ENCODE results near the gene TK2.
A peak's percentile ranks its signal among the peaks of the same experiment; 100 is the strongest.

TK2 gene

DNA sequence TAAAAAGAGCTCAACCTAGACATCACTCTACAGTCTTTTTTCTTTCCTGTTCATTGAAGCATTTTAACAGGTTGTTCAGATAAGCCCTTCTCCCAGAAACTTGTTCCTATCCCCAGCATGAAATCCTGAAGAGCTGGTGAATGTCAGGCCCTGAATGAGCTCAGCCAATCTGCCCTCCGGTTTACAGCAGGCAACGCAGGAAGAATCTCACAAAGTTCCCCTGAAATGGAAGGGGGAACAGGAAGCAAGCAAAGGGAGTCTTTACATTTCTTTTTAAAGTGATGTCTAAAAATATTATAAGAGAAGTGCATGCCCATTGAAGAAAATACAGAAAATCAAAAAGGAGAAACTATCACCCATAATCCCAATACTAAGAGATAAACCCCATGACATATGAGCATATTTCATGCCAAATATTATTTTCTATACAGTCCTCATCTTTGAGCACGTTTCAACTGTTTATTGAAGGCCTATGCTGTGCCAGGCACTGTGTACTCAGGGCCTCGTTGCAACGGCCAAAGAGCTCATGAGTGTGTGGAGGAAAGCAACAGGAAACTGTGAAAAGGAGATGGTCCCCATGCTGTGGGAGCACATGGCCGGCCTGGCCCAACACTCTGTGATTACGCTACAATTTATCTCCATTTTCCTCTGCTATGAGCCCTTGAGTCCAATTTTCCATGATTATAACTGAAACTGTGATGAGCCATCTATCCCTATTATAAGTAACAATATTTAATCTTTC lies 5.7 kb downstream of the TK2 start:
- no peak for DNase-seq (ENCODE audit: low spot score)

GRCh38 chr16:66543541-66543940 lies 6.4 kb downstream of the TK2 start:
- no peak for DNase-seq (ENCODE audit: low spot score)

GRCh38 chr16:66542396-66542795 lies 7.5 kb downstream of the TK2 start:
- DNase-seq (ENCODE audit: low spot score), result no peak

DNA sequence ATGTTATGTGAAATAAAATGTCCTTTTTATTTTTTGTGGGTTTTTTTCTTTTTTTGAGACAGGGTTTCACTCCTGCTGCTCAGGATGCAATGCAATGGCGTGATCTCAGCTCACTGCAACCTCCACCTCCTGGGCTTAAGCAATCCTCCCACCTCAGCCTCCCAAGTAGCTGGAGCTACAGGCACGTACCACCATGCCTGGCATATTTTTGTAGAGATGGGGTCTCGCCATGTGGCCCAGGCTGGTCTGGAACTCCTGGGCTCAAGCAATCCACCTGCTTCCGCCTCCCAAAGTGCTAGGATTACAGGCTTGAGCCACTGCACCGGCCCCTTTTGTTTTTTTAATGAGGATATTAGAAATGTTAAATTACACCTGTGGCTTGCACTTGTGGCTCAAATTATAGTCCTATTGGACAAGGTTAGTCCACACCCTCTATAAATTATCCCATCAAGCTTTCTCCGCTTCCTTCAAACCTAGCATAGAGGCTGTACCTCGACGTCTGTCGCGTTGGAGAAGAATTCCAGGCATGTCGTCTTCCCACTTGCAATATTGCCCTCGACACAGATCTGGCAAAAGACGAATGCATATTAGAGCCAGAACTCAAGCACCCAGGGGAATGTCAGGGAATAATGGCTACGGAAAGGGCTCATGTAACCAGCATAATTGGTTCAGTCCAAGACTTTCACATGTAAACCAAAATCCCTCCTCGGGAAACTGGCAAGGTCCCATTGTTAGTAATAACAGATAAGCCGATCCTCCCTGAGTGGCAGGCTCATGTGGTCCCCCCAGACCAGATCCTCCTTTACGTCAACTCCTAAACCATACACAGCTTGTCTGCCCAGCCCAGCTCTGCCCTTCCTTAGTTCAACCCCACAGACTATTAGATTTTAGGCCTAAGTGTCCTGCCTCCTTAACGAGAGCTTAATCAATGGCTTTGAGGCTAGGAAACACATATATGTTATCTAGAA lies 8.2 kb downstream of the TK2 start:
- no peak for DNase-seq (ENCODE audit: low spot score)

- DNase-seq (ENCODE audit: low spot score), result peak; percentile 37
These were observed 10.1 kb downstream of the TK2 start for GRCh38 chr16:66539623-66540469.

DNA sequence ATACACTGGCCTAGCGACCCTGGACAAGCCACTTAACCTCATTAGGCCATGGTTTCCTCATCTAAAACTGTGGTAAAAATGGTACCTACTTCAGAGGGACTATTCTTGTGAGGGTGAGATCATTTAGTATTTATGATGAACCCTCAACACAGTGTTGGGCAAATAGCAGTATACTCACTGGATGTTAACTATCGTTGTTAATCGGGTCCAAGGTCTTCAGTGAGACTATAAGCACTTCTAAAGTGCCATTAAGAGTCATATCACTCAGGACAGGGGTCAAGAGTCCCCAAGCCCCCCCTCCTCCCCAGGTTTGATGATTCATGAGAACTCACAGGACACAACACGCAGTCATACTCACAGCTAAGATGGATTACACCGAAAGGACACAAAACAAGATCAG lies 11.0 kb downstream of the TK2 start:
- no peak for DNase-seq (ENCODE audit: low spot score)

DNA sequence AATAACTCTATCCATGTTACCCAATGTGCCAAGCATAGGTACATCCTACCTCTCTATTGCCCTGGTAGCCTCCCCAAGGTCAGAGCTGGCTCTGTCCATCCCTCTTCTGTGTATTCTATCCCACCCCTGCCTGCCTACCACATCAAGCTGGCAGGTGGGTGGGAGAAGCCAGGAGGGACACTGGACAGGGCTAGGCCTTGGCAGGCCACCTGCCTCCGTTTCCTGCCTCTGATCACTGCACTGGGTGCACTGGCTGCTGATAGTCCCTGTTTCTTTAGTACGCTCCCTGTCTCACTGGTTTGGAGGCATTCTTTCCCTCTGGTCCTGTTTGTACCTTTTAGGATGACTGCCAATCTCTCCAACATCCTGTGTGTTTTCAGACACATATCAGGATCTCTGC lies 12.7 kb downstream of the TK2 start:
- DNase-seq (ENCODE audit: low spot score), result no peak

DNA sequence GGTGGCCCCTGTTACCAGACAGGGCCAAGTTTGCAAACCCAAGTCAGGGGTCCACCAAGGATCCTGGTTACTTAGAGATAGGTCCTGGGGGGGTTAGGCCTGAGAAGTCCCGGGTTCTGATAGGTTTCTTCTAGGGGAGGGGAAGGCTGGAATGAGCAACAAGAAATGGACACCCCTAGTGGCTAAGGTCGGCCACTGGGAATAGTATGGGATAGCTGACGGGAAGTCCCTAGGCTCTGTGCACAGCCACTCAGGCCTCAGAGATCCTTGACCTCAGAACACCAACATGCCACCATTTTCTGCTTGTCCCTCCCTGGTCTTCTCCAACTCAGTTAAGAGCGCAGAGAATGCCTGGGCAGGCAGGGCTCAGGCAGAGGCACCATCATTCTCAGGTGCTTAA lies 13.4 kb downstream of the TK2 start:
- no peak for DNase-seq (ENCODE audit: low spot score)

DNA sequence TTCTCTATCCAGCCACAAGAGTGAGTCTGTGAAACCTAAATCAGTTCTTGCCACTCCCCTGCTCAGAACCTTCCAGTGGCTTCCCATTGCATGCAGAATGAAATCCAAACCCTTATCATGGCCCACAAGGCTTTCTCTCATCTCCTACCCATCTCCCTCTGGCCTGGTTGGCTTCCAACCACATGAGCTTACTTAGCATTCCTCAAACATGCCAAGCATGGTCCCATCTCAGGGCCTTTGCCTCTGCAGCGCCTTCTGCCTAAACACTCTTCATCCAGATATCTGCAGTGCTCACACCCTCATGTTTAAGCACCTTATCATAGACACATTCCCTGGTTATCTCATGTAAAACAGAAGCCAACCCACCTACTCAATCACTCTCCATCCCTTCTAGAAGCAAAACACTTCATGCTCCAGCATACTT lies 15.5 kb downstream of the TK2 start:
- DNase-seq (ENCODE audit: low spot score), result no peak

DNA sequence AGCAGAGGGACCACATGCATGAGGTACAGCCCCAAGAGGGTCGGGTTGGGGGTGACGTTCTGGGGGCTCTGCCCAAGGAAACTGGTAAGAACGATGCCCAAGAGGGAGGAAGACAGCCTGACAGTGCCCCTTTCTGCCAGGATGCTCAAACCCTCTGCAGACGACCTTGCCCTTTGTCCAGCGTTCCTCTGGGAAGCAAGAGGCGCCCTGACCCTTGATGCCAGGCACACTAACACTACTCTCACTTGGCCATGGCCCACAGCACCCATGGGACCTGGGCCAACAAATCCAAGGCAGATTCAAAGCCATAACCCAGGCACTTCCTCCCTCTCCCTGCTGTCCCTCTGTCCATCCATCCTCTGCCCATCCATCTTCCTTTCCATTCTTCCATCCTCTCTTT lies 20.4 kb downstream of the TK2 start:
- no peak for DNase-seq (ENCODE audit: low spot score)

DNA sequence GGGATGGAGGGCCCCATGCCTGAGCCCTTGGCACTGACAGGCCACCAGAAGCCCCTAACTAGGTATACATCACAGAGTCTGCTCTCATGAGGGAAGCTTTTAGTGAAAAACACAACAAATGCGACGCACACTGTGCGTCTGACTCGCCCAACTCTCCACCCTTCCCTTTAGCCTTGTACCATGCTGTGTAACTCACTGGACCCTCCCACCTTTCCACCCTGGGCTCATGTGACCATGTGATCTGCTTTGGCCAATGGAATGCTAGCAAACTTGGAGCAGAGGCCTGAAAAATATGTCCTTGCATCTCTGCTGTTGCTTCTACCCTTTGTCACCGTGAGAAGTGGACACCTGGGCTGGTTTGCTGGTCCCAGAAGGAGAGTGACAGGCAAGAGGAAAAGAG lies 21.6 kb downstream of the TK2 start:
- no peak for DNase-seq (ENCODE audit: low spot score)

GRCh38 chr16:66525396-66526180 lies 24.3 kb downstream of the TK2 start:
- no peak for DNase-seq (ENCODE audit: low spot score)

DNA sequence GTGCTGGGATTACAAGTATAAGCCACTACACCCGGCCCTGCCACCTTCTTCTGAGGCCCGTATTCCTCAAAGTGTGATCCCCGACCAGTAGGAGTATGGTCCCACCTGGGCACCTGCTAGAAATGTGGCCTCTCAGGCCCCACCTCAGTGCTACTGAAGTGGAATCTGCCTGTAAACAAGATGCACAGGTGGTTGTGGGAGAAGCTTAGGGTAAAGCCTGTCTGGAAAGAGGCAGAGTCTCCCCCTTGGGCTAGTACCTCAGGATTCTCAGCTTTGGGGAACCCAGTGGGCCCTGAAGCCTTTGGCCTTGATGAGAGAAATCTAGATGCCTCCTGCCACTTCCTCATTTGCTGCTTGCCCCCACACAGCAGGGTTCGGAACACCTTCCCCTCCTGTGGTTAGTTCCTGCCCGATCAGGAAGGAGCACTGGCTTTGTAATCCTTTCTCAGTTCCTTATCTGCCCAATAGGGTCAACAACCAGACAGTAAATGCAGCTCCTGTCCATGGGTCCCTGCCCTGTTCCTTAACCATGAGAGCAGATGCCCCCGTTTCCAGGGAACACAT lies 25.2 kb downstream of the TK2 start:
- peak; percentile 79 for DNase-seq (ENCODE audit: low spot score)

DNA sequence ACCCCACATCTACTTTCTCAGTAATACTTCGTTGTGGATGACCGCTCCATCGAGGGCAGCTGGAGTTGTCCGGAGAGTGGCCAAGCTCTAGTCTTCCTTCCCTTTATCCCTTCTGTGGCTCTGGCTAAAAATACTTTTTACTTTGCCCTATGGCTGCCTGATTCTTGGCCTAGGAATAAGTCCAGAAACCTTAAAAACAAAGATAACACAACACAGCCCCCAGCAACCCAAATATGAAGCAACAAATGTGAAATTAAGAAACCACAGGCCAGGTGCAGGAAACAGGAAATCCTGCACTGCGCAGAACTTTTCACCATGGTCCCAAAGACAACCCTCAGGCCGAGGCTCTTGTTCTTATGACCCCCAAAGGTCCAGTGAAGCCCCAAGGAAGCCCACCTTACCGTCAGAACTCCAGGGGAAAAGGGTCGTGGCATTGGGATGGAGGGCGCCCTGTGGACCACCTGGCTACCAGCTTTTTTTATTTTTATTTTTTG lies 26.0 kb downstream of the TK2 start:
- peak; percentile 77 for DNase-seq (ENCODE audit: low spot score)

GRCh38 chr16:66522816-66523590 lies 26.9 kb downstream of the TK2 start:
- DNase-seq (ENCODE audit: low spot score), result no peak

DNA sequence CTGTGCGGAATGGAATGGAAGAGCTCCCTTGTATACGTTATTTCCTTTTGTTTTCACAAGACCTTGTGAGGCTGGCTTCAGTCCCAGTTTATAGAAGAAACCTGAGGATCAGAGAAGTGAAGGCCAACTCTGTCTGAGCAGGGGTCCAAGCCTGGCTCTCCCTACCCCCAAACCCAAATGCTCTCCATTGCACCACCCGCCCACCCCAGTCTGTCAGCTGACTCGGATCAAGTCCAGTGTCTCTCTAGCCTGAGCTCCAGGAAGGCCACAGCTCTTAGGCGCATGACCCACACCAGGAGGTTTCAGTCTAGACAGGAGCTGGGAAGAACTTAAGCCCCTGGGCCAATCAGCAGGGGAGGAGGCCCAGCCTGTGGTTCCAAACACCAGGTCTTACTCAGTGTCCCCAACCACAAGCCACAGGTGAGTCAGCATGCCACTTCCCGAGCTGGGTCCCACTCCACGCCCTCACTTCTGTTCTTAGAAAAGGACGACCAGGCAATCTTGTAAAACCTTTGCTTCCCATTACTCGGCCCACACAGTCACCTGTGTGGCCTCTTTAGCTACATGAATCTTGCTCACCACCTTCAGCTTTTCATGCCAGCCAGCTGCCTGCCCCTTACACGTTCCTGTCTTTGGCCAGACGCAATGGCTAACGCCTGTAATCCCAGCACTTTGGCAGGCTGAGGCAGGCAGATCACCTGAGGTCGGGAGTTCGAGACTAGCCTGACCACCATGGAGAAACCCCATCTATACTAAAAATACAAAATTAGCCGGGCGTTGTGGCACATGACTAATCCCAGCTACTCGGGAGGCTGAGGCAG lies 27.8 kb downstream of the TK2 start:
- DNase-seq (ENCODE audit: low spot score), result no peak

DNA sequence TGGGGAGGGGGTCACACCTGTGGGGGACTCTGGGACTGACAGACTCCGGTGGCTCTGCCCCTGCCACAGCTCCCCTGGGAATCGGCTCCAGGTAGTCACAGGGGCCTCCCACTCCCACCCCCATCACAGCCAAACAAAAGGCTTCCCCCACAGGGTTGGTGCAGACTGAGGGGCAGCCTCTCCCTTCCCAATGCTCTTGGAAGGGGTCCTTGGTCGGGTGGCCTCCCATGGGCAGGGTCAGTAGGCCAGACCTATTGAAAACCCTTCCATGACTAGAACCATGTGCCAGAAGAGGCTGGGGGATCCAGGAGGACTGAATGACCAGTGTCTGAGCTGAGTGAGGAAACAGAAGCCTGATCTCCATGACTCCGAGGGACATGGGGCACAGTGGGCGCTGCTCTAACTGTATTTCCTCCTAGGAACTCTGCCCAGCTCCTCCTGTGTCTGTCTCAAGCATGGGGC lies 28.6 kb downstream of the TK2 start:
- DNase-seq (ENCODE audit: low spot score), result no peak

GRCh38 chr16:66520406-66521170 lies 29.3 kb downstream of the TK2 start:
- peak; percentile 12 for DNase-seq (ENCODE audit: low spot score)
